Stimulated activated CD4-positive, alpha-beta T cell treated with anti-CD3 and anti-CD28 coated beads, Interleukin-2, amount 100 ng/mL, for 48 hours (primary cell): ENCODE results near the gene KICS2.
"Not testable (repeated sequence)": the region's sequence is repeated elsewhere in the genome, so short reads cannot be mapped to it uniquely, and the experiment has no call there.

ENCODE experiments used
- DNase-seq, 2 donors: peaks; one replicate each; pipeline ENCODE4 v3.0.0-alpha.2; 2020

KICS2 gene

GRCh38 chr12:64222009-64222765 lies at the start of gene KICS2:
Gene KICS2 (minus strand): TSS chr12:64222296. CDS start chr12:64222237, 59 bp downstream.
- DNase-seq: peak; percentile 81 to 82

GRCh38 chr12:64270411-64270810 lies 48.3 kb upstream of the KICS2 start:
- no peak for DNase-seq

GRCh38 chr12:64269161-64269560 lies 47.1 kb upstream of the KICS2 start:
- DNase-seq: no peak

GRCh38 chr12:64268409-64268808 lies 46.3 kb upstream of the KICS2 start:
- no peak for DNase-seq

GRCh38 chr12:64265839-64266238 lies 43.7 kb upstream of the KICS2 start:
- no peak for DNase-seq

GRCh38 chr12:64261813-64262212 lies 39.7 kb upstream of the KICS2 start:
- no peak for DNase-seq

GRCh38 chr12:64258576-64258975 lies 36.5 kb upstream of the KICS2 start:
- no peak for DNase-seq

GRCh38 chr12:64256166-64256800 lies 34.2 kb upstream of the KICS2 start:
- no peak for DNase-seq

GRCh38 chr12:64255249-64255648 lies 33.2 kb upstream of the KICS2 start:
- DNase-seq: no peak

GRCh38 chr12:64253356-64253755 lies 31.3 kb upstream of the KICS2 start:
- DNase-seq: no peak

- DNase-seq: no peak
These were observed 30.6 kb upstream of the KICS2 start for GRCh38 chr12:64252681-64253080.

- DNase-seq: no peak
These were observed 21.7 kb upstream of the KICS2 start for GRCh38 chr12:64243809-64244208.

GRCh38 chr12:64240781-64241180 lies 18.7 kb upstream of the KICS2 start:
- no peak for DNase-seq

GRCh38 chr12:64237382-64237781 lies 15.3 kb upstream of the KICS2 start:
- no peak for DNase-seq

GRCh38 chr12:64236549-64236948 lies 14.5 kb upstream of the KICS2 start:
- no peak for DNase-seq

- no peak for DNase-seq
These were observed 10.1 kb upstream of the KICS2 start for GRCh38 chr12:64232196-64232595.

- no peak for DNase-seq
These were observed 7.7 kb upstream of the KICS2 start for GRCh38 chr12:64229796-64230195.

GRCh38 chr12:64229240-64229639 lies 7.1 kb upstream of the KICS2 start:
- no peak for DNase-seq

GRCh38 chr12:64225626-64226025 lies 3.5 kb upstream of the KICS2 start:
- no peak for DNase-seq

GRCh38 chr12:64221651-64222008 lies 466 bp downstream of the KICS2 start:
- DNase-seq: peak; percentile 44 to 49

GRCh38 chr12:64220046-64220445 lies 2.0 kb downstream of the KICS2 start:
- DNase-seq: no peak

- DNase-seq: no peak
These were observed 3.0 kb downstream of the KICS2 start for GRCh38 chr12:64219145-64219544.

- DNase-seq: no peak
These were observed 3.5 kb downstream of the KICS2 start for GRCh38 chr12:64218597-64218996.

- not testable (repeated sequence) for DNase-seq
These were observed 4.5 kb downstream of the KICS2 start for GRCh38 chr12:64217643-64218042.

GRCh38 chr12:64216239-64216638 lies 5.9 kb downstream of the KICS2 start:
- no peak for DNase-seq
